HG03097 (cell line): ENCODE data around the gene NDUFA6.
A peak's percentile ranks its signal among the peaks of the same experiment; 100 is the strongest.
"Not testable (repeated sequence)": the region's sequence is repeated elsewhere in the genome, so short reads cannot be mapped to it uniquely, and the experiment has no call there.

Experiments
- ATAC-seq: cut with Tn5 transposase; IDR thresholded peaks from one replicate; pipeline ENCODE4 v1.9.1; 2021; ENCODE audit not compliant: unreplicated experiment, low FRiP score

Gene NDUFA6

DNA sequence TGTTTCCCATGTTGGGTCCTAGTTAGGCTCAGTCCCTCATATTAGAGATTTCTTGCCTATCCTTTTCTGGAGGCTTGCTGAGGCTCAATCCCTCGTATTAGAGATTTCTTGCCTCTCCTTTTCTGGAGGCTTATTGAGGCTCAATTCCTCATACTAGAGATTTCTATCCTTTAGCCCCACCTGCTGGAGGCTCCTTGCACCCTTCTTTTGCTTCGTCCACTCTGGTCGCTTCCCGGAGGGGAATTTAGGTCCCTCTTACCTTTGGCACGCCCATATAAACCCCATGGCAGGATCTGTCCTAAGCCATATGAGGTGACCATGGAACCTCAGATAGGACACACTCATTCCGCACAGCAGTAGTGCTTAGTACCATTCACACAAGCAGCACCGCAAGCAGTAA, 24.1 kb upstream of the NDUFA6 start:
- ATAC-seq = no peak

DNA sequence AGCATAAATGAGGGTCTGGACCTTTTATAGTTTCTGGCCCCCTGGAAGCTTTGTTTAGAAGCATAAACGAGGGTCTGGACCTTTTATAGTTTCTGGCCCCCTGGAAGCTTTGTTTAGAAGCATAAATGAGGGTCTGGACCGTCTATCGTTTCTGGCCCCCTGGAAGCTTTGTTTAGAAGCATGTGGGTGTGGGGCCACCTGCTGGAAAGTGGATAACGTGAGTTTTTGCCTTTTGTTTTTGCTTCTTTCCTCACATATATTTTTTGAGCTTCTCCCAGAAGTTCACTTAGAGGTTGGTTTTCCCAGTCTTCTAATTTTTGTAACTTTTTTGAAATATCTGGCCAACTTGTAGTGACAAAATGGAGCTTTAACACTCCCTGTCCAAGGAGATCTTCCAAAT, 22.2 kb upstream of the NDUFA6 start:
- not testable (repeated sequence) for ATAC-seq

DNA sequence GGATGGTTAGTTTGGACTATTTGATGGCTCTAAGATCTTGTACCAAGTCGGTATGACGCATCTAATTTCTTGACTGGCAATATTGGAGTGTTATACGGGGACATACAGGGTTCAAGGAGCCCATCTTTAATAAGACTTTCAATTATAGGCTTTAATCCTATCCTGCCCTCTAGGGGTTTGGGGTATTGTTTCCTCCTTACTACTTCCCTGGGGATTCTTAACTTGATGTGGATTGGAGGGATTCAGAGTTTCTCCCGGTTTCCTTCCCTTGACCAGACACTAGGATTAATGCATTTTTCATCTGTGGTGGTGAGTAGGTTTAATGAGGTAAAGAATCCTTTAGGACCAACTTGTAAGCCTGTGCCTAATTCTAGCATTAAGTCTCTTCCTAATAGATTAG, 21.2 kb upstream of the NDUFA6 start:
- ATAC-seq = no peak

DNA sequence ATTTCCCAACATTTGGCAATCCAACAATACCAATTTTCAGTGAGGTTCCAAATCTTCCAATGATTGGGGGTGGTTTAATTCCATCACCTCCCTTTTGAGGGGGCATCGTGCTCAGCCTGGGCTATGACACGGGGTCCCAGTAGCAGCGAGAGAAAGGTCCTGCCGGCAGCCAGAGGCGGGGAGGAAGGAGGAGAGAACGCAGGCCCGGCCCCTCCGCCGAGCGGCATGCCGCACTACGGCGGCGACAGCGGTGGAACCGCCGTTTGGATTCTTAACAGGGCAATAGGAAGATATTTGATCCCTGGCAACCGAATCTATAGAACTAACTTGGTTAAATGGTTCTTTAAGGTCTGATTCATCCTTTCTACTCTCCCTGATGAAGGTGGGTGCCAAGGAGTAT, 18.3 kb upstream of the NDUFA6 start:
- ATAC-seq = no peak

DNA sequence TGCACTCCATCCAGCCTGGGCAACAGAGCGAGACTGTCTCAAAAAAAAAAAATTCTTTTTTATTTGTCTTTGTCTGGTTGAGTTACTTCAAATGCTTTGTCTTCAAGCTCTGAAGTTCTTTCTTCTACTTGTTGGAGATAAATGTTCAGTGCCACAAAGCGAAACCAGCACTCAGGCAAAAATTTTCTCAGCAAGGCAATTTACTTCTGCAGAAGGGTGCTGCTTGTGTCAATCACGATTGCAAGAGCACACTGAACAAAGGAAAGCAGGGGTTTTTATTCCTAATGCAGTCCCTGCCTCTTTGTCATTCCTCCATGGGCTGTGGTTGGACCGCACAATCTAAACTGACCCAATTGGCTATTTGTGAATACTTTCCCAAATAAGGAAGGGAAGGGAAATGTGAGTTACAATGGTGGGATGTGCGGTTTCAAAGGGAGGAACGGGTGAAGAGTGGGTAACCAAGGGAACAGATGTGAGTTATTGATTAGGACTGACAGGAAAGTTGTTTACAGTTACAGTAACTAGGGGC, 13.8 kb upstream of the NDUFA6 start:
- ATAC-seq = not testable (repeated sequence)

DNA sequence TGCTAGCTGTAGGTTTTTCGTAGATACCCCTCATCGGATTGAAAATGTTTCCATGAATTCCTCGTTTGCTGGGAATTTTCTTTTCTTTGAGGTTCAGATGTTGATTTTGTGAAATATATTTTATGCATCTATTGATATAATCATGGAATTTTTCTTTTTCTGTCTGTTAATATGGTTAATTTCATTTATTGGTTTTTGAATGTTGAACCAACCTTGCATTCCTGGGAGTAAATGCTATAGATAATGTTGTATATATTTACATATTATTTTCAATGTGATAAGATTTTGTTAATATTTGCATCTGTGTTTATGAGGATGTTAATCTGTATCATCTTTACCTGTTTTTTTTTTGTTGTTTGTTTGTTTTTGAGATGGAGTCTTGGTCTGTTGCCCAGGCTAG, 10.6 kb upstream of the NDUFA6 start:
- ATAC-seq = no peak

DNA sequence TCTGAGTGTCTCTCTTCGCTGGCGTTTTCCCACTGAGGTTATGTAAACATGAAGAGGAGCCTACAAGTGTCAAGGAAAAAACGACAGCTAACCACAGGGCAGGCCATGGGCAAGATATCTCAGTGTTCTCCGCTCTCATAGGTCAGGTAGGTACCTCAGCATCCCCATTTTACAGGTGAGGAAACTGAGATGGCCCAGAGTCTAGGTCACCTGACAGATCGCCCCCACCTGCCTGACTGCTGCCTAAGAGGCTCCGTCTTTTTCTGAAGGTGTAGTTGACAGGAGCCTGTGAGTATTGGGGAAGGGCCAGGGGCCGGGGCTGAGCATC, 847 bp upstream of the NDUFA6 start:
- peak; percentile 1 for ATAC-seq

DNA sequence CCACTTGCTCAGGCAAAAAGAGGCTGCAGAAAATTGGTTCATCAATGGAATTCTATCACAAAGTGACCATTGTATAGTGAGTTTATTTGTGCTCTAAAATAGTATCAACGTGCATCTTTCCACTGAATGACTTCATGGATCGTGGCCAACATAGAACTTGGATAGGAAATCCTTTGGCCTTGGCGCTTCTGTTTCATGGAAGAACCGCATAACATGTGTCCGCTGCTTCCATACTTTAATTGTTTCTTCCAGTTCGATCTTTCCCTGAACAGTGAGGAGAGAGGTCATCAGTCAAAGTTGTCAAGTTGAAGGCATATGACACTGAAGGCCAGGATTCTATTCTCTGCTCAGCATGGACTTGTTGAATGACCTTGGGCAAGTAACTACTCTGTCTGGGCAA, 4.5 kb downstream of the NDUFA6 start:
- no peak for ATAC-seq

DNA sequence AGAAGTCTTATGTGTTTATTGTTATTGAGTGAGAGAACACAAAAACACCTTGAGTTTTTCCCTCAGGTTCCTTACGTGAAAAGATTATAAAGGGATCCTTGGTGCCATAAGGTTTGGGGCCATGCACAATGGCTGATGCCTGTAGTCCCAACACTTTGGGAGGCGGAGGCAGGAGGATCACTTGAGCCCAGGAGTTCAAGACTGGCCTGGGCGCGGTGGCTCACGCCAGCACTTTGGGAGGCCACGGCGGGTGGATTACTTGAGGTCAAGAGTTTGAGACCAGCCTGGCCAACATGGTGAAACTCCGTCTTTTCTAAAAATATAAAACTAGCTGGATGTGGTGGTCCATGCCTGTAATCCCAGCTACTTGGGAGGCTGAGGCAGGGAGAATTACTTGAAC, 5.7 kb downstream of the NDUFA6 start:
- ATAC-seq = no peak

DNA sequence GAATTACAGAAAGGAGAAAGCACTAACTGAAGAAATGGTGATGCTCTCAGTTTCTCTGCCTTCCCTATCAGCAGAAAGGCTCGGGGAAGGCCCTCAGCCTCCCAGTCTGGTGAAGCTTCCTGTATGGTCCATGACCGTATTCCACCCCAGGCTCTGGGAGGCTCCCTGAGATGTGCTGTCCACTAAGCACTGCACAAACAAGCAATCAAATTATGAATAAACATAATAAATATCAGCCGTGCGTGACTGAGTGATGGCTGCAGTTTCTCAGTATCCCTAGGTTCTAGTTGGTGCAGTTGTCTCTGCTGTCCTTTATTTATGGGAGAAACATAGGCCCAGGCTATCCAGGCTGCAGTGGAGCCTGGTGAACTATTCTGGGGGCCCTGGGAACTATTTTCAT, 7.5 kb downstream of the NDUFA6 start:
- no peak for ATAC-seq

DNA sequence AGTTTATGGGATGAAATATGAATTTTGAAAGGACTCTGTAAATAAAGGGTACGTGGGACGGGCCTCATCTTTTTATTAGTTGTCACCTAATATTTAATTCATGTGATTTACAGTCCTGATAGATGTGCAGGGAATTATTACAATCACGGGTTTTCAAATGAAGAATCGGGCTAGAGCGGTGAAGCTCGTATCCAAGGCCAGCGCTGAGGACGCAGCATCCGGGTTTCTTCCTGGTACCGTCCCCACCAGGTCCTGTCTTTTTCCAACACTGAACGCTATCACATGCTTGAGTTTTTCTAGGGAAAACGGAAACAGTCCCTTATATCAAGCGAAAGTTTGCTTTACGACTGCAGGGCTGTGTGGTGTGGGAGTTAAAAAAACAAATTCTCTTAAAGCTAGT, 10.3 kb downstream of the NDUFA6 start:
- no peak for ATAC-seq

DNA sequence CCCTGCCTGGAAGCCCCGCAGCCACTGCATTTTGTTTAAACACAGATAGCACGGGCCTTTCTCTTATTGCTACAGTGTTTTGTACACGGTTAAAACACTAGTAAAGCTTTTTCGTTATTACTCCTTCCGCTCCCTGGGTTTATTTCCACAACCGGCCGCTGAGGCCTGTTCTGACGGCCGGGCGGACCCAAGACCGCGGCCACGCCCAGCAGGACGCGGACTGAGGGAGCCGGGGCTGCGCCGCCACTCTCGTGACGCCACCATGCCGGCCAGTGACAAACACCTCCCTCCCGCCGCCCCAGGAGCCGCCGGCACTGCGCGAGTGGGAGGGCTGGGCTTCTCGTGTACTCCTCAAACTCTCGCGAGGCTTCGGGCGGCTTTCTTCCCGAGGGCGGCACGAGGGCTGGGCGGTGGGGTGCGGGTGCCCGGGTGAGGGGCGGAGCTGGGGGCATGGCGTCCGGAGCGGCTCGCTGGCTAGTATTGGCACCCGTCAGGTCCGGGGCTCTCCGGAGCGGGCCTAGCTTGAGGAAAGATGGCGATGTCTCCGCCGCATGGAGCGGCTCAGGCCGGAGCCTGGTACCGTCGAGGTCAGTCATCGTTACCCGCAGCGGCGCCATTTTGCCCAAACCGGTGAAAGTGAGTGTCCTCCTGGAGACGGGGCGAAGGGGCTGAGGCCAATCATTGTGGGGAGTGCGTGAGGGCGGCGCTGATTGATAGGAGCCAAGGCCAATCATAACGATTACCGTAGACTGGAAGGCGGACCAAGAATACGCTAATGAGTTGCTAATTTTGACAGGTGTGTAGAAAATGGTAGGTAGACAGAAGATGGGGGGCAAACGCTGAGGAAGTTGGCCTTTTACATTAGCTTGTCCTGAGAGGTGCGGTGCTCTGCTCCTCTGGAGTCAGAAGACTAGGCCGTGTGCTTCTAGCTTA, 11.0 kb downstream of the NDUFA6 start, which contains the start of gene SMDT1:
Gene SMDT1 (plus strand): TSS at position 382 of the 933 bp plus-strand sequence. CDS start 69 bp downstream, at position 451.
- ATAC-seq = peak; percentile 83

DNA sequence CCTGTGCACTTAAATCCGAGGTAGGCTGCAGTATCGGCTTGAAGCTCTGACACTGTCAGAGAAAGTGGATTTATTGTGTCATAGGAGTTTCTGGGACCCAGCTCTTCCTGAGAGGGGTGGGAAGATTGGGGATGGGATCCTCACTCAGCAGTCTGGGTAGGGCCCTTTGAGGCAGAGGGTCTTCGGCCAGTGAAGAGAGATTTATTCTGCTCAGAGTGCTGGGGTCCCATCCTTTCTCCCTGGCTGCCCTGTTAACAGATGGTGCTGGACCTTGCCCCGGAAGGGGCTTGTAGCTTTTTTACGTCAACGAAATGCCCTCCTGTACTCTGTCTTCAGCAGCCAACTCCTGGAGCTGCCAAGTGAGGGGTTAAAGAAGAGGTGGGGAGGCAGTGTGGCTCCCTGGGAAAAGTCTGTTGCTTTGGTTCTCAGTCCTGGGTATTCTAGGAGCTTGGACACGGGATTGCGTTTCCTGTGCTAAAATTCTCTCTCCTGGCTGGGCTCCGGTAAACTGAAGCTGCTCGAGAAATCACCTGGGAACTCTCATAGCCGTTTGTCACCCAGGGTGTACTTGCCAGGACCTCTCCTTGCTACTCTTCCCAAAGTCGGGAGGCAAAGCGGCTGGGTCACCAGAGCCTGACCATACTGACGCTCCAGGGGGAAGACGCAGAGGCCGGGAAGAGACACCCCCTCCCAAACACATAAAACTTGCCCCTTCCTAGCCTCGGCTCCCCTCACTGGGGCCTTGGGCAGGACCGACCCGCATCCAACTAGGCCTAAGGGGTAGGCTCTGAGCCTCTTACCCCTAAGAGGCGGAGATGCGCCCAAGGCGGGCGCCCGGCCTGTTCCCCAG, 11.9 kb downstream of the NDUFA6 start:
- ATAC-seq = peak; percentile 1

DNA sequence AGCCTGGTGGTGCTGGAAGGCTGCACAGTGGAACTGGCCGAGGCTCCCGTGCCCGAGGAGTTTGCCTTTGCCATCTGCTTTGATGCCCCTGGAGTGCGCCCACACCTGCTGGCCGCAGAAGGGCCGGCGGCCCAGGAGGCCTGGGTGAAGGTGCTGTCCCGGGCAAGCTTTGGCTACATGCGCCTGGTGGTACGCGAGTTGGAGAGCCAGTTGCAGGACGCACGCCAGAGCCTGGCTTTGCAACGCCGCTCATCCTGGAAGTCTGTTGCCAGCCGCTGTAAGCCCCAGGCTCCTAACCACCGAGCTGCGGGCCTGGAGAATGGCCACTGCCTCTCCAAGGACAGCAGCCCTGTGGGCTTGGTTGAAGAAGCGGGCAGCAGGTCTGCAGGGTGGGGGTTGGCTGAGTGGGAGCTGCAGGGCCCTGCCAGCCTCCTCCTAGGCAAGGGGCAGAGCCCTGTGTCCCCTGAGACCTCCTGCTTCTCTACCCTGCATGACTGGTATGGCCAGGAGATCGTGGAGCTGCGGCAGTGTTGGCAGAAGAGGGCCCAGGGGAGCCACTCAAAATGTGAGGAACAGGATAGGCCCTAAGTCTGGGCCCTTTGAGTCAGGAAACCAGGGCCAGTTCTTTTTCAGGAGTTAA, 13.0 kb downstream of the NDUFA6 start:
- no peak for ATAC-seq

DNA sequence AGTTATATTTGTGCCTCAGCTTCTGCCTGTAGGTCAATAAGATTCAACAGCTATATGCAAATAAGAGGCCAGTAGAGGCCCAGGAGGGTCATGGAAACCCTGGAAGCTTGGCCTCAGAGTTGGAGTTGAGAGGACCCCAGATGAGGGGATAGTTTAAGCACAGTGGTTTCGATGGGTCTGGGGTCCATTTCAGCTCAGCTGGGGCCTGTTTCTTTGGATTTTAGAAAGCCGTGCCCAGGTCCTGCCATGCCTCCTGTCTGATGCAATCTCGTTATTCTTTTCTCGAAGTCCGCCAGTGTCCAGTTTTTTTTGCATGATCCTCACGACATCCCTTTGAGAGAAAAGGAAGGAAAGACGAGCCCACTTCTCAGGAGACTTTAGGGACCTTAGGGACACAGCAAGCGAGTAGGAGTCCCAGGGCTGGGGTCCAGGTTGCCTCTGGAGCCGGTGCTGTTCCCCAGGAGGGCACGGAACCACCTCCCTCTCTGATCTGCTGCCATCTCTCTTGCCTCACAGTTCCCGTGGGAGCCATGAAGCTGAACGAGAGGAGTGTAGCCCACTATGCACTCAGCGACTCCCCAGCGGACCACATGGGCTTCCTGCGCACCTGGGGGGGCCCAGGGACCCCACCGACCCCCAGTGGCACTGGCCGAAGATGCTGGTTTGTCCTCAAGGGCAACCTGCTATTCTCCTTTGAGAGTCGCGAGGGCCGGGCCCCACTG, 13.6 kb downstream of the NDUFA6 start:
- ATAC-seq = no peak

DNA sequence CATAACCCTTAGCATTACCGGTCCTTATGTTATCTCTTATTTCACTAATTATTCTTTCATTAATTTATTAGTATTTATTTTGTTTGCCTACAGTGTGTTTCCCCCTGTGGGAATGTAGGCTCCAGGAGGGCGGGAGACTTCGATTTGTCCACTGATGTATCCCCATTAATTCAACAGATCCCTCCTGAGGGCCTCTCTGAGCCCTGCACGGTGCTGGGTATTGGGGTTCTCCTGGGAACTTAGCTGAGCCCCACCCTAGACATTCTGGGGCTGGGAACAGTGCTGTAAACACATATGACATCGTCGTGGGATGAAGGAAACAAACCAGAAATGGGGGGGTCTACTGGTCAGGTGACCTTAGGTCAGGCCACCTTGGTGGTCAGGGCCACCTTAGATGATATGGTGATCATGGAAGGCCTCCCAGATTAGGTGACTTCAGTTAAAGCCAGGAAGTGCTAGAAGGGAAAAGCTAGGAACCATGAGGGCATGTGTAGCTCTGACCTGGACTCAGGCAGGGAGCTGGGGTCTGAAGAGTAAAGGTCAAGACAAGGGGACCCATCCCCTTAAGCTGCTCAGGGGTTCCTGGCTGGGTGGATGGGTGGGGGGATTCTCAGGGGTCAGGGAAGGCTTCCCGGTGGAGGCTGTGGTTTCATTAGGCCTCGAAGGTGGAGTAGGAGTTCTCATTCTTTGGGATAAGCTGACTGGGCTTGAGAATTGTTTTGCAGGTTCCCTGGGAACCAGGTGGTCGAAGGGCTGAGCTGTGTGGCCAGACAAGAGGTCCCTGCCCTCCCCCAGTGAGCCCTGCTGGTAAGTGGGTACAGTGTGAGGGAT, 15.5 kb downstream of the NDUFA6 start:
- no peak for ATAC-seq

DNA sequence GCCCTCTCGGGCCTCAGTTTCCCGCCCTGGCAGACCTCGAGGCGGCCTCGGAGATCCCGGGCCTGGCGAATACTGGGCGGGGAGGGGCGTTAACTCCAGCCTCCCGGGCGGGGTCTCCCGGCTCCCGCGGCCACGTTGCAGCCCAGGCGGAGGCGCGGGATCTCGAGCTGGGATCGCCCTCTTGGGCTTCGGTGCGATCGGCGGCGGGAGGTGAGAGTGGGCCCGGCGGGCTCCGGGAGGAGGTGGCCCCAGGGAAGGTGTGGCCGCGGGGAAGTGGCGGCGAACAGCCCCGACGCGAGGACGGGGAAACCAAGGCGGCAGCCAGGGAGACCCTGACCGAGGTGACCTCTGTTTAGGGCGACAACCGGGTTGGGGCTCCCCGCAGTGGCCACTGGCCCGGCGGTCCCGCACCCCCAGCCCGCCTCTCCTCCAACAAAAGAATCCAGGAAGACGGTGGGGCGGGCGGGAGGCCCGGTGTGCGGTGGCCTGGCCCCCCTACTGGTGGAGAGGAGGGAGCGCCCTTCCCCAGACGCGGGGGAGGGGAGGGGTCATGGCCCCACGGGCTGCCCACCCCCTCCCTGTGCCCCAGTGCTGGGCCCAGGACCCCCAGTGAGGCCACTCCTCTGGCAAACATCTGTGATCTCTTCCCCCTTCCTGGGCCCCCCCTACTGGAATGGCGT, 16.3 kb downstream of the NDUFA6 start, which contains the start of gene PHETA2:
Gene PHETA2 (plus strand): TSS at position 117 of the 680 bp plus-strand sequence. CDS start 3,046 bp downstream, outside the sequence.
- ATAC-seq = no peak

DNA sequence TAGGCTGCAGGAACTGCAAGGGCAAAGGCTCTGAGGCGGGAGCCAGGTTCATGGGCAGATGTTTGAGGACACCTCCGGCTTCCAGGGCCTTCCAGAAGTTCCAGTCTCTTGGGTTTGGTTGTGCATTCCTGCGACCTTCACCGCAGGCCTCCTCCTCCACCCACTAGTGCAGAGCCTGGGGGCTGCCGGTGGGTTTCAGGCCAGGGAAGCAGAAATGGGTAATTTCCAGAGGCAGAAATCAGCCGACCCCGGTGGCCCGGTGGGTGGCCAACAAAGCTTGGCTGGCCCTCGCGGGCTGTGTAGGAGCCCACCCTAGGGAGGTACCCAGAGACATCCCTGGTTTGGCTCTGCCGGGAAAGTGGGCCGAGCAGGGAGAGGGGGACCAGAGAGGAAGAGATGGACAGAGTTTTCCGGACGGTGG, 16.9 kb downstream of the NDUFA6 start:
- ATAC-seq = no peak
